H9 (cell line): ENCODE data around the gene MSMP. TPM values are rescaled to one million over a fixed set of nuclear protein-coding genes. Genes with fewer than 3 reads are reported as not detected.

Source experiments
- DNase-seq: peaks from one replicate; pipeline ENCODE4 v3.0.0-alpha.2; 2017
- H2AFZ ChIP-seq: one replicate; pipeline ENCODE4 v1.6.1; 2013; ENCODE audit warnings: mild to moderate bottlenecking, low read length, control low read depth, moderate library complexity
- H2AK5ac ChIP-seq: 2 replicates; pipeline ENCODE4 v1.6.1; 2013; ENCODE audit warnings: low read length, control low read depth, mixed read lengths; ENCODE audit not compliant: insufficient read length
- H2BK120ac ChIP-seq: one replicate; pipeline ENCODE4 v1.6.1; 2013; ENCODE audit warnings: low read depth, mild to moderate bottlenecking, low read length, control low read depth, inconsistent platforms; ENCODE audit not compliant: poor library complexity, severe bottlenecking
- H2BK12ac ChIP-seq: 2 replicates; pipeline ENCODE4 v1.6.1; 2013; ENCODE audit warnings: low read length, control low read depth, mixed read lengths, low read depth; ENCODE audit not compliant: insufficient read length
- H2BK15ac ChIP-seq: 2 replicates; pipeline ENCODE4 v1.6.1; 2013; ENCODE audit warnings: low read depth, low read length, control low read depth
- H2BK20ac ChIP-seq: one replicate; pipeline ENCODE4 v1.6.1; 2013; ENCODE audit warnings: low read depth, mild to moderate bottlenecking, low read length, control low read depth, inconsistent platforms; ENCODE audit not compliant: poor library complexity, severe bottlenecking
- H2BK5ac ChIP-seq: 2 replicates; pipeline ENCODE4 v1.6.1; 2013; ENCODE audit warnings: low read length, control low read depth, mixed read lengths; ENCODE audit not compliant: insufficient read length
- H3K14ac ChIP-seq: 2 replicates; pipeline ENCODE4 v1.6.1; 2013; ENCODE audit warnings: low read length, control low read depth; ENCODE audit not compliant: insufficient read depth
- H3K18ac ChIP-seq: 2 replicates; pipeline ENCODE4 v1.6.1; 2013; ENCODE audit warnings: low read depth, mild to moderate bottlenecking, mixed read lengths, low read length, control low read depth; ENCODE audit not compliant: insufficient read length
- H3K23ac ChIP-seq: 2 replicates; pipeline ENCODE4 v1.6.1; 2013; ENCODE audit warnings: low read length, control low read depth, mixed read lengths, low read depth; ENCODE audit not compliant: insufficient read length
- H3K23me2 ChIP-seq: 2 replicates; pipeline ENCODE4 v1.6.1; 2013; ENCODE audit warnings: low read depth, mild to moderate bottlenecking, mixed read lengths, low read length, control low read depth; ENCODE audit not compliant: insufficient read length, poor library complexity, severe bottlenecking
- H3K27ac ChIP-seq: 2 replicates; pipeline ENCODE4 v1.5.1; 2013; ENCODE audit warnings: low read length, control low read depth, mixed read lengths, low read depth; ENCODE audit not compliant: insufficient read length
- H3K27me3 ChIP-seq: 2 replicates; pipeline ENCODE4 v1.6.1; 2013; ENCODE audit warnings: low read length, control low read depth, inconsistent platforms; ENCODE audit not compliant: insufficient read depth
- H3K4ac ChIP-seq: 2 replicates; pipeline ENCODE4 v1.6.1; 2013; ENCODE audit warnings: low read depth, mild to moderate bottlenecking, control low read depth, inconsistent platforms, low read length, moderate library complexity
- H3K4me1 ChIP-seq: 2 replicates; pipeline ENCODE4 v1.6.1; 2013; ENCODE audit warnings: low read length, control low read depth, inconsistent platforms; ENCODE audit not compliant: insufficient read depth
- H3K4me2 ChIP-seq: 2 replicates; pipeline ENCODE4 v1.6.1; 2013; ENCODE audit warnings: low read length, control low read depth, mixed read lengths; ENCODE audit not compliant: insufficient read length, insufficient read depth
- H3K56ac ChIP-seq: 2 replicates; pipeline ENCODE4 v1.6.1; 2013; ENCODE audit warnings: low read depth, mild to moderate bottlenecking, mixed read lengths, low read length, control low read depth; ENCODE audit not compliant: insufficient read length
- H3K79me1 ChIP-seq: 2 replicates; pipeline ENCODE4 v1.6.1; 2013; ENCODE audit warnings: low read depth, mild to moderate bottlenecking, moderate library complexity, low read length, control low read depth, inconsistent platforms; ENCODE audit not compliant: insufficient read depth, poor library complexity, severe bottlenecking
- H3K79me2 ChIP-seq: 2 replicates; pipeline ENCODE4 v1.6.1; 2013; ENCODE audit warnings: low read length, control low read depth, inconsistent platforms; ENCODE audit not compliant: insufficient read depth
- H3K9ac ChIP-seq: 2 replicates; pipeline ENCODE4 v1.6.1; 2013; ENCODE audit warnings: low read length, control low read depth, mixed read lengths; ENCODE audit not compliant: insufficient read length; ENCODE audit errors: extremely low read depth
- H3K9me3 ChIP-seq: one replicate; pipeline ENCODE4 v1.6.1; 2013; ENCODE audit warnings: low read depth, low read length, inconsistent platforms; ENCODE audit not compliant: control insufficient read depth
- H3T11ph ChIP-seq: one replicate; pipeline ENCODE4 v1.6.1; 2013; ENCODE audit warnings: mild to moderate bottlenecking, low read length, control low read depth, inconsistent platforms
- H4K20me1 ChIP-seq: one replicate; pipeline ENCODE4 v1.6.1; 2013; ENCODE audit not compliant: control insufficient read depth, insufficient read length, insufficient read depth
- H4K5ac ChIP-seq: 2 replicates; pipeline ENCODE4 v1.6.1; 2013; ENCODE audit warnings: low read depth, mild to moderate bottlenecking, mixed read lengths, low read length, control low read depth; ENCODE audit not compliant: insufficient read length
- H4K8ac ChIP-seq: replicated peaks from 2 replicates; pipeline ENCODE4 v1.6.1; 2013; ENCODE audit warnings: low read length, control low read depth, mixed read lengths, low read depth; ENCODE audit not compliant: insufficient read length
- H4K91ac ChIP-seq: 2 replicates; pipeline ENCODE4 v1.6.1; 2013; ENCODE audit warnings: low read depth, mild to moderate bottlenecking, moderate library complexity, mixed read lengths, low read length, control low read depth; ENCODE audit not compliant: insufficient read length
- H3K27ac Mint-ChIP-seq, 3 experiments: 2 replicates in 2 of 3; 3 replicates in 1 of 3; pipeline ENCODE4 v1.8.0; 2020 to 2021; ENCODE audit warnings: mixed read lengths in 3 of 3, mild to moderate bottlenecking in 1 of 3, moderate library complexity in 1 of 3
- H3K27me3 Mint-ChIP-seq: 2 replicates; pipeline ENCODE4 v1.8.0; 2021; ENCODE audit warnings: low read depth, mild to moderate bottlenecking, moderate library complexity, mixed read lengths
- H3K36me3 Mint-ChIP-seq, 3 experiments: 2 replicates in 2 of 3; 3 replicates in 1 of 3; pipeline ENCODE4 v1.8.0; 2020 to 2021; ENCODE audit warnings: low read depth in 3 of 3, mixed read lengths in 3 of 3; ENCODE audit not compliant: insufficient read depth in 1 of 3
- H3K4me1 Mint-ChIP-seq, 2 experiments: 2 replicates each; pipeline ENCODE4 v1.8.0; 2020; ENCODE audit warnings: mixed read lengths in 2 of 2
- H3K4me3 Mint-ChIP-seq, 2 experiments: 2 replicates in 1 of 2; 3 replicates in 1 of 2; pipeline ENCODE4 v1.8.0; 2020 to 2021; ENCODE audit warnings: mild to moderate bottlenecking in 2 of 2, mixed read lengths in 2 of 2, moderate library complexity in 1 of 2
- H3K9me3 Mint-ChIP-seq, 2 experiments: 2 replicates in 1 of 2; 3 replicates in 1 of 2; pipeline ENCODE4 v1.8.0; 2020; ENCODE audit warnings: mild to moderate bottlenecking in 2 of 2, mixed read lengths in 2 of 2, moderate library complexity in 1 of 2
- CTCF ChIP-seq: fragments of 200-600 bp; sonication (generic); conservative IDR thresholded peaks from 3 replicates; pipeline ENCODE4 v1.8.0; 2021; ENCODE audit warnings: antibody characterized with exemption, mild to moderate bottlenecking
- WGBS: extraction: QIAGEN DNeasy Blood & Tissue Kit; methylation state at CpG from one replicate; pipeline ENCODE4 v1.1.7; 2013; ENCODE audit warnings: missing lambda C conversion rate, low lambda C conversion rate, mixed read lengths; ENCODE audit not compliant: insufficient read length; ENCODE audit errors: extremely low coverage; 5-methylcytosine and 5-hydroxymethylcytosine counted together
- microRNA-seq: library from miRNA; unstranded; fragments of <30 nt; microRNA quantifications from one replicate; pipeline ENCODE4, GENCODE V29; 2020; ENCODE audit warnings: borderline microRNAs expressed
- total RNA-seq: library from RNA; stranded (reverse); gene quantifications from 2 replicates; pipeline ENCODE4 v1.2.1, GENCODE V29; 2021

MSMP gene
- total RNA-seq, 1 experiment from 2014 or later: 0.83 TPM

- Mint-ChIP-seq H3K4me1 (no peaks in the 10 kb centered on the region), H3K36me3 (peaks cover 0 to 49% (median 40%) of the 10 kb centered on the region in 3 experiments), H3K27ac (no peak overlapping the region), H3K27me3 (no peaks in the 10 kb centered on the region), H3K9me3 (no peaks in the 10 kb centered on the region), H3K4me3 (no peak overlapping the region)
- no peak overlapping the region for H4K91ac ChIP-seq
- no peak overlapping the region for H3K18ac ChIP-seq
- no peak overlapping the region for H2AFZ ChIP-seq
- TF ChIP-seq CTCF: no peak
- no peak overlapping the region for H4K8ac ChIP-seq
- H2BK120ac ChIP-seq: no peak overlapping the region
- H2BK20ac ChIP-seq: no peak overlapping the region
- H2AK5ac ChIP-seq: no peak overlapping the region
- no peak overlapping the region for H2BK5ac ChIP-seq
- H3K4me2 ChIP-seq: no peak overlapping the region
- H3K9me3 ChIP-seq: no peaks in the 10 kb centered on the region
- no peak overlapping the region for H3K23ac ChIP-seq
- H3K27me3 ChIP-seq: no peaks in the 10 kb centered on the region
- no peaks in the 10 kb centered on the region for H4K20me1 ChIP-seq
- no peak overlapping the region for H3K9ac ChIP-seq
- no peaks in the 10 kb centered on the region for H3K23me2 ChIP-seq
- no peak overlapping the region for H3K56ac ChIP-seq
- H3K14ac ChIP-seq: no peak overlapping the region
- no peak overlapping the region for H3T11ph ChIP-seq
- DNase-seq: no peak
- WGBS: no CpG with 5 or more reads among the region's 26 CpGs
- H3K4me1 ChIP-seq: no peaks in the 10 kb centered on the region
- H3K79me2 ChIP-seq: no peaks in the 10 kb centered on the region
- H3K27ac ChIP-seq: no peak overlapping the region
- no peak overlapping the region for H2BK12ac ChIP-seq
- no peaks in the 10 kb centered on the region for H3K79me1 ChIP-seq
- H4K5ac ChIP-seq: no peak overlapping the region
- H3K4ac ChIP-seq: no peak overlapping the region
- H2BK15ac ChIP-seq: no peak overlapping the region
Measured at GRCh38 chr9:35703906-35704672, 50.0 kb downstream of the MSMP start.

Small RNA genes lying within 50 kb of the gene (microRNA-seq; reads per million reads assigned to microRNA genes)
- gene MIR6852 (not detected), gene MIR6853 (not detected)

Other genes with a start within 250 kb of the MSMP start
- gene TESK1, start 149.0 kb downstream of the MSMP start, total RNA-seq: 28.1 and 28.6 TPM in 2 replicates
- gene CD72, start 135.9 kb downstream of the MSMP start, total RNA-seq: 3.3 and 3.9 TPM in 2 replicates
- gene SIT1, start 103.3 kb downstream of the MSMP start, total RNA-seq: 1.3 and 1.6 TPM in 2 replicates
- 18,417 and 20,652 TPM in 2 replicates for gene RMRP, start 96.3 kb downstream of the MSMP start, total RNA-seq
- gene CCDC107, start 96.0 kb downstream of the MSMP start, total RNA-seq: 11.3 and 12.0 TPM in 2 replicates
- 21.6 and 24.4 TPM in 2 replicates for gene ARHGEF39, start 89.1 kb downstream of the MSMP start, total RNA-seq
- 0.94 and 1.9 TPM in 2 replicates for gene CA9, start 80.3 kb downstream of the MSMP start, total RNA-seq
- 221 and 225 TPM in 2 replicates for gene TPM2, start 64.4 kb downstream of the MSMP start, total RNA-seq
- 102 and 103 TPM in 2 replicates for gene TLN1, start 22.1 kb downstream of the MSMP start, total RNA-seq
- gene CREB3, start 21.6 kb downstream of the MSMP start, total RNA-seq: 26.9 and 27.3 TPM in 2 replicates
- gene GBA2, start 5.0 kb downstream of the MSMP start, total RNA-seq: 90.7 and 103 TPM in 2 replicates
- gene RGP1, start 5.0 kb downstream of the MSMP start, total RNA-seq: 23.5 and 25.7 TPM in 2 replicates
- gene NPR2, start 37.3 kb upstream of the MSMP start, total RNA-seq: 12.2 and 12.5 TPM in 2 replicates
- 0.46 and 0.50 TPM in 2 replicates for gene SPAG8, start 58.0 kb upstream of the MSMP start, total RNA-seq
- gene HINT2, start 60.8 kb upstream of the MSMP start, total RNA-seq: 30.9 and 35.9 TPM in 2 replicates
- gene FAM221B, start 74.5 kb upstream of the MSMP start, total RNA-seq: not detected in 2 replicates
- gene TMEM8B, start 75.0 kb upstream of the MSMP start, total RNA-seq: 7.9 and 9.3 TPM in 2 replicates
- not detected in 2 replicates for gene OR13J1, start 116.1 kb upstream of the MSMP start, total RNA-seq
- gene HRCT1, start 151.9 kb upstream of the MSMP start, total RNA-seq: not detected in 2 replicates
- 0.26 TPM in 1 of 2 replicates, not detected in the other for gene SPAAR, start 155.2 kb upstream of the MSMP start, total RNA-seq
- gene OR2S2, start 203.9 kb upstream of the MSMP start, total RNA-seq: not detected in 2 replicates